GM23248 (cell line): ENCODE measurements around the gene TMEM158. TPM values are rescaled to one million over a fixed set of nuclear protein-coding genes. Genes with fewer than 3 reads are reported as not detected.

ENCODE experiments used
- DNase-seq: peaks from one replicate; pipeline ENCODE4 v3.0.0-alpha.2; 2015
- H2AFZ ChIP-seq: fragments of 200-600 bp; sonication (generic); 2 replicates; pipeline ENCODE4 v1.6.1; 2016; ENCODE audit warnings: antibody characterized with exemption
- H3F3A ChIP-seq: fragments of 200-600 bp; sonication (generic); 2 replicates; pipeline ENCODE4 v1.6.1; 2016; ENCODE audit warnings: mild to moderate bottlenecking, antibody characterized with exemption, mixed run types; ENCODE audit not compliant: insufficient read depth
- H3K27ac ChIP-seq: fragments of 200-600 bp; sonication (generic); 2 replicates; pipeline ENCODE4 v1.5.1; 2016; ENCODE audit warnings: mild to moderate bottlenecking
- H3K27me3 ChIP-seq: fragments of 200-600 bp; sonication (generic); replicated peaks from 2 replicates; pipeline ENCODE4 v1.6.1; 2016; ENCODE audit warnings: mild to moderate bottlenecking; ENCODE audit not compliant: insufficient read depth
- H3K36me3 ChIP-seq: fragments of 200-600 bp; sonication (generic); 2 replicates; pipeline ENCODE4 v1.6.1; 2016; ENCODE audit warnings: low read depth, mild to moderate bottlenecking
- H3K4me1 ChIP-seq: fragments of 200-600 bp; sonication (generic); 2 replicates; pipeline ENCODE4 v1.6.1; 2016; ENCODE audit warnings: mild to moderate bottlenecking; ENCODE audit not compliant: insufficient read depth
- H3K4me2 ChIP-seq: fragments of 200-600 bp; sonication (generic); one replicate; pipeline ENCODE4 v1.6.1; 2016; ENCODE audit warnings: mild to moderate bottlenecking; ENCODE audit not compliant: unreplicated experiment
- H3K4me3 ChIP-seq: fragments of 200-600 bp; sonication (generic); 2 replicates; pipeline ENCODE4 v1.5.1; 2016; ENCODE audit warnings: mild to moderate bottlenecking
- H3K79me2 ChIP-seq: fragments of 200-600 bp; sonication (generic); 2 replicates; pipeline ENCODE4 v1.6.1; 2016; ENCODE audit warnings: mild to moderate bottlenecking; ENCODE audit not compliant: insufficient read depth
- H3K9ac ChIP-seq: fragments of 200-600 bp; sonication (generic); 2 replicates; pipeline ENCODE4 v1.6.1; 2016; ENCODE audit warnings: mild to moderate bottlenecking
- H3K9me2 ChIP-seq: fragments of 200-600 bp; sonication (generic); 2 replicates; pipeline ENCODE4 v1.6.1; 2016; ENCODE audit warnings: mixed run types, mild to moderate bottlenecking, moderate library complexity; ENCODE audit not compliant: insufficient read depth
- H3K9me3 ChIP-seq: fragments of 200-600 bp; sonication (generic); one replicate; pipeline ENCODE4 v1.6.1; 2017; ENCODE audit warnings: low read depth
- H4K20me1 ChIP-seq: fragments of 200-600 bp; sonication (generic); 2 replicates; pipeline ENCODE4 v1.6.0; 2016; ENCODE audit not compliant: insufficient read depth
- EZH2 ChIP-seq: fragments of 200-600 bp; sonication (generic); IDR thresholded peaks from 2 replicates; pipeline ENCODE4 v1.6.1; 2018; ENCODE audit warnings: antibody characterized with exemption, mild to moderate bottlenecking; ENCODE audit not compliant: insufficient read depth, poor library complexity, severe bottlenecking
- EZH2phosphoT487 ChIP-seq: fragments of 200-600 bp; sonication (generic); IDR thresholded peaks from 2 replicates; pipeline ENCODE4 v1.6.1; 2018; ENCODE audit warnings: antibody characterized with exemption, moderate library complexity, mild to moderate bottlenecking, low read depth; ENCODE audit not compliant: insufficient read depth
- WGBS, 2 experiments: methylation state at CpG; one replicate each; pipeline ENCODE4 v1.1.6; 2015 to 2017; ENCODE audit warnings: low lambda C conversion rate in 2 of 2, low coverage in 1 of 2; ENCODE audit errors: missing lambda C conversion rate in 2 of 2; 5-methylcytosine and 5-hydroxymethylcytosine counted together
- in situ Hi-C: fragments of 300-500 bp; cut with MboI; formaldehyde crosslinking; loops from 2 replicates; pipeline ENCODE4 v1.15.0; 2020
- polyA plus RNA-seq: library from polyadenylated mRNA; unstranded; fragments of >200 nt; fragmentation: Nextera tagmentation; extraction: Ambion mirVana; gene quantifications from 2 replicates; pipeline ENCODE4 v1.2.1, GENCODE V29; 2016
- total RNA-seq: library from RNA; depleted of rRNA; stranded (reverse); fragments of >200 nt; shearing (Covaris generic); gene quantifications from 2 replicates; pipeline ENCODE4 v1.2.3, GENCODE V29; 2014

Gene TMEM158
- total and polyA plus RNA-seq, 2 experiments from 2014 or later, result 3.3 to 33.0 TPM

- 79 to 83% methylated on average over 6 of the region's 6 CpGs for WGBS, 2 experiments
- Histone ChIP-seq H4K20me1 (no peaks in the 10 kb centered on the region), H3K27me3 (no peaks in the 10 kb centered on the region), H3K9ac (no peak overlapping the region), H3K36me3 (no peaks in the 10 kb centered on the region), H3K9me3 (peaks cover 1% of the 10 kb centered on the region), H3K4me3 (no peak overlapping the region), H3K79me2 (no peaks in the 10 kb centered on the region), H3K27ac (0 out of 2 replicates have a peak overlapping the region, but pooled peaks have one; percentile 7), H3F3A (peaks cover 13% of the 10 kb centered on the region; the same call in 1 of the 2 replicates), H3K4me1 (peaks cover 7% of the 10 kb centered on the region), H3K9me2 (no peaks in the 10 kb centered on the region), H3K4me2 (no peak overlapping the region), H2AFZ (no peak overlapping the region)
- TF ChIP-seq EZH2, result no peak
- no peak for TF ChIP-seq EZH2phosphoT487
- in situ Hi-C loops, result no loop called here
- no peak for DNase-seq
These were observed 46.9 kb upstream of the TMEM158 start for GRCh38 chr3:45272828-45273470.

GRCh38 chr3:45272032-45272810, 46.1 kb upstream of the TMEM158 start:
- in situ Hi-C loops, result no loop called here
- TF ChIP-seq EZH2 (no peak), EZH2phosphoT487 (no peak)
- 72 to 78% methylated on average over 6 of the region's 6 CpGs for WGBS, 2 experiments

GRCh38 chr3:45269952-45270351, 43.9 kb upstream of the TMEM158 start:
- Histone ChIP-seq H3F3A (peaks cover 13% of the 10 kb centered on the region; the same call in 1 of the 2 replicates), H3K4me1 (peaks cover 7% of the 10 kb centered on the region), H4K20me1 (no peaks in the 10 kb centered on the region), H3K36me3 (no peaks in the 10 kb centered on the region), H3K9me2 (no peaks in the 10 kb centered on the region), H3K4me3 (no peak overlapping the region), H2AFZ (no peak overlapping the region), H3K4me2 (no peak overlapping the region), H3K79me2 (no peaks in the 10 kb centered on the region), H3K9me3 (no peaks in the 10 kb centered on the region), H3K9ac (no peak overlapping the region), H3K27me3 (no peaks in the 10 kb centered on the region), H3K27ac (no peak overlapping the region)
- WGBS, 2 experiments, result 68% methylated on average over 2 of the region's 2 CpGs
- DNase-seq, result no peak
- no peak for TF ChIP-seq EZH2
- in situ Hi-C loops, result no loop called here

More at GRCh38 chr3:45272032-45272810, 46.1 kb upstream of the TMEM158 start:
- H3K9me2 ChIP-seq, result no peaks in the 10 kb centered on the region
- H3K27me3 ChIP-seq, result no peaks in the 10 kb centered on the region
- no peaks in the 10 kb centered on the region for H3K79me2 ChIP-seq
- peaks cover 13% of the 10 kb centered on the region; the same call in 1 of the 2 replicates for H3F3A ChIP-seq
- no peaks in the 10 kb centered on the region for H3K36me3 ChIP-seq
- H3K4me1 ChIP-seq, result peaks cover 7% of the 10 kb centered on the region
- H3K27ac ChIP-seq, result no peak overlapping the region
- H3K4me3 ChIP-seq, result no peak overlapping the region
- H3K9ac ChIP-seq, result no peak overlapping the region
- H4K20me1 ChIP-seq, result no peaks in the 10 kb centered on the region
- no peak overlapping the region for H3K4me2 ChIP-seq
- no peak for DNase-seq
- H3K9me3 ChIP-seq, result no peaks in the 10 kb centered on the region
- H2AFZ ChIP-seq, result no peak overlapping the region

GRCh38 chr3:45267097-45267496, 41.0 kb upstream of the TMEM158 start:
- Histone ChIP-seq H3K4me1 (no peaks in the 10 kb centered on the region), H3K9me3 (no peaks in the 10 kb centered on the region), H3K4me3 (no peak overlapping the region), H3K9me2 (no peaks in the 10 kb centered on the region), H3K79me2 (no peaks in the 10 kb centered on the region), H4K20me1 (no peaks in the 10 kb centered on the region), H3K27ac (no peak overlapping the region), H3F3A (no peaks in the 10 kb centered on the region), H2AFZ (no peak overlapping the region), H3K36me3 (no peaks in the 10 kb centered on the region), H3K27me3 (no peaks in the 10 kb centered on the region), H3K4me2 (no peak overlapping the region), H3K9ac (no peak overlapping the region)
- DNase-seq, result no peak
- 90 to 94% methylated on average over 2 of the region's 2 CpGs for WGBS, 2 experiments
- in situ Hi-C loops, result no loop called here
- TF ChIP-seq EZH2 (no peak), EZH2phosphoT487 (no peak)
